Pancreas (tissue), 10 donors: Measurements from ENCODE around the gene FAM20A. TPM values are rescaled to one million over a fixed set of nuclear protein-coding genes. Genes with fewer than 3 reads are reported as not detected.
"Not testable (repeated sequence)": the region's sequence is repeated elsewhere in the genome, so short reads cannot be mapped to it uniquely, and the experiment has no call there.

Source experiments
- ATAC-seq, 4 donors: fragments of 200-7000 bp; cut with Tn5 transposase; one replicate each; pipeline versions ENCODE4 v1.8.0 to v1.9.1; 2020; ENCODE audit warnings: mild to moderate bottlenecking in 4 of 4, moderate library complexity in 4 of 4
- DNase-seq, 6 donors: peaks; one replicate each; pipeline ENCODE4 v3.0.0-alpha.2; 2020
- FAIRE-seq: peaks from 2 replicates; lab custom pipeline; 2012; peaks lifted over from hg19 to GRCh38; lab: Jason Lieb, UNC
- H3K27ac ChIP-seq, 4 donors: fragments of 200-600 bp; sonication (generic); 1 replicate in 3 of 4; 2 replicates in 1 of 4; pipeline versions ENCODE4 v1.5.0 to v1.8.0; 2020
- H3K27me3 ChIP-seq, 4 donors: fragments of 200-600 bp; one replicate each; pipeline ENCODE4 v1.8.0; 2021
- H3K36me3 ChIP-seq, 3 donors: fragments of 200-600 bp; sonication (generic) in 1 of 3; one replicate each; pipeline versions ENCODE4 v1.5.0 to v1.8.0; 2020 to 2021
- H3K4me1 ChIP-seq, 3 donors: fragments of 200-600 bp; one replicate each; pipeline ENCODE4 v1.8.0; 2021
- H3K4me3 ChIP-seq, 4 donors: fragments of 200-600 bp; sonication (generic) in 2 of 4; one replicate each; pipeline versions ENCODE4 v1.5.0 to v1.8.0; 2020 to 2021
- H3K9me3 ChIP-seq, 4 donors: fragments of 200-600 bp; one replicate each; pipeline ENCODE4 v1.8.0; 2021
- CTCF ChIP-seq, 4 donors: fragments of 200-600 bp; sonication (generic) in 3 of 4; IDR thresholded peaks; one replicate each; pipeline versions ENCODE4 v1.5.0 to v1.8.0; 2021; ENCODE audit warnings: antibody characterized with exemption in 4 of 4
- WGBS, 2 donors: extraction: QIAGEN DNeasy Blood & Tissue Kit; methylation state at CpG; one replicate each; pipeline ENCODE4 v1.1.7; 2013; 5-methylcytosine and 5-hydroxymethylcytosine counted together
- intact Hi-C, 3 donors: fragments of 100-400 bp; cut with DNase I; formaldehyde crosslinking; loops; one replicate each; pipeline versions ENCODE4 v1.11.1 to v1.14.2; 2022
- polyA plus RNA-seq, 2 donors: library from polyadenylated mRNA; stranded (reverse); fragments of 200-250 nt; gene quantifications; one replicate each; pipeline ENCODE4 v1.2.3, GENCODE V29; 2013
- total RNA-seq, 6 donors: library from RNA; stranded (reverse); fragmentation: NEBNext Ultra II Directional in 4 of 6; extraction: Animal tissue kit (Norgen Biotek cat#: 25700) in 4 of 6; gene quantifications; one replicate each; pipeline versions ENCODE4 v1.2.1 to v1.2.4, GENCODE V29; 2021 to 2023
- donor health status: healthy with polysubstance abuse.
- donor health status: DM: no; HTN: no; CAD: no; lungs with moderate emphysema.
- donor health status: DM: no; HTN: no; CAD: no.
- donor health status: control.
- donor health status: control.
- donor health status: Bipolar disorder and iron deficiency.
- donor health status: DM: yes; HTN: yes; CAD: no.
- donor health status: DM: no; HTN: no; CAD: no.
- donor health status: DM: no; HTN: no; CAD: no.
- donor health status: DM: yes; HTN: yes; CAD: no.

The FAM20A gene
- total and polyA plus RNA-seq, 8 donors, result 0.46 to 9.0 (median 3.9) TPM

- DNase-seq, result no peak
- H3K27me3 ChIP-seq, result no peaks in the 10 kb centered on the region
- no peaks in the 10 kb centered on the region for H3K9me3 ChIP-seq
- H3K27ac ChIP-seq, result no peak overlapping the region
- TF ChIP-seq CTCF (IDR thresholded peaks at IDR 0.05), result no peak
- intact Hi-C loops, result no loop called here
- ATAC-seq, result no peak
- H3K4me3 ChIP-seq, result no peak overlapping the region
- FAIRE-seq, result no peak
- no peaks in the 10 kb centered on the region for H3K36me3 ChIP-seq
- no peaks in the 10 kb centered on the region for H3K4me1 ChIP-seq
- 90 to 92% methylated on average over 2 of the region's 2 CpGs for WGBS, 2 donors
Observed at GRCh38 chr17:68587847-68588246, 13.3 kb downstream of the FAM20A start.

- no peak for ATAC-seq
- intact Hi-C loops, result no loop called here
- WGBS, 2 donors, result 89 to 95% methylated on average over 5 of the region's 5 CpGs
Observed at GRCh38 chr17:68587026-68587425, 14.1 kb downstream of the FAM20A start.

GRCh38 chr17:68585643-68586042 is 15.5 kb downstream of the FAM20A start:
- H3K9me3 ChIP-seq, result no peaks in the 10 kb centered on the region
- H3K27me3 ChIP-seq, result no peaks in the 10 kb centered on the region
- H3K36me3 ChIP-seq, result no peaks in the 10 kb centered on the region
- no peaks in the 10 kb centered on the region for H3K4me1 ChIP-seq
- TF ChIP-seq CTCF (IDR thresholded peaks at IDR 0.05), result no peak
- no peak for FAIRE-seq
- DNase-seq, result no peak
- H3K4me3 ChIP-seq, result no peak overlapping the region
- peak overlapping the region in 1 of 4 donors; percentile 28 for H3K27ac ChIP-seq
- intact Hi-C loops, result no loop called here
- ATAC-seq, result no peak
- WGBS, 2 donors, result 56 to 67% methylated on average over 4 of the region's 4 CpGs

More at GRCh38 chr17:68587026-68587425, 14.1 kb downstream of the FAM20A start:
- FAIRE-seq (no peak), DNase-seq (no peak)
- H3K27me3 ChIP-seq, result no peaks in the 10 kb centered on the region
- no peaks in the 10 kb centered on the region for H3K36me3 ChIP-seq
- TF ChIP-seq CTCF (IDR thresholded peaks at IDR 0.05), result no peak
- H3K4me1 ChIP-seq, result no peaks in the 10 kb centered on the region
- H3K4me3 ChIP-seq, result no peak overlapping the region
- H3K9me3 ChIP-seq, result no peaks in the 10 kb centered on the region
- no peak overlapping the region for H3K27ac ChIP-seq

- Histone ChIP-seq H3K36me3 (no peaks in the 10 kb centered on the region), H3K9me3 (no peaks in the 10 kb centered on the region), H3K4me1 (no peaks in the 10 kb centered on the region), H3K4me3 (no peak overlapping the region), H3K27me3 (no peaks in the 10 kb centered on the region), H3K27ac (peak overlapping the region in 1 of 4 donors; percentile 28)
- FAIRE-seq (no peak), DNase-seq (peak in 1 of 6 donors; percentile 16), ATAC-seq (peak in 2 of 4 donors; percentile 52 to 76)
- intact Hi-C loops, result no loop called here
- TF ChIP-seq CTCF (IDR thresholded peaks at IDR 0.05), result no peak
- 30 to 38% methylated on average over 5 of the region's 5 CpGs for WGBS, 2 donors
Observed at GRCh38 chr17:68584581-68585303, 16.4 kb downstream of the FAM20A start.

GRCh38 chr17:68582867-68583266 is 18.3 kb downstream of the FAM20A start:
- DNase-seq, intact Hi-C loops, H3K27me3 ChIP-seq, FAIRE-seq, H3K4me3 ChIP-seq, H3K9me3 ChIP-seq, H3K36me3 ChIP-seq, ATAC-seq, H3K4me1 ChIP-seq, H3K27ac ChIP-seq: not testable (repeated sequence)
- WGBS, 2 donors, result 41 to 58% methylated on average over 6 of the region's 6 CpGs
